ENCODE data around the gene FCHO2.
A peak's percentile ranks its signal among the peaks of the same experiment; 100 is the strongest.

FCHO2 gene

DNA sequence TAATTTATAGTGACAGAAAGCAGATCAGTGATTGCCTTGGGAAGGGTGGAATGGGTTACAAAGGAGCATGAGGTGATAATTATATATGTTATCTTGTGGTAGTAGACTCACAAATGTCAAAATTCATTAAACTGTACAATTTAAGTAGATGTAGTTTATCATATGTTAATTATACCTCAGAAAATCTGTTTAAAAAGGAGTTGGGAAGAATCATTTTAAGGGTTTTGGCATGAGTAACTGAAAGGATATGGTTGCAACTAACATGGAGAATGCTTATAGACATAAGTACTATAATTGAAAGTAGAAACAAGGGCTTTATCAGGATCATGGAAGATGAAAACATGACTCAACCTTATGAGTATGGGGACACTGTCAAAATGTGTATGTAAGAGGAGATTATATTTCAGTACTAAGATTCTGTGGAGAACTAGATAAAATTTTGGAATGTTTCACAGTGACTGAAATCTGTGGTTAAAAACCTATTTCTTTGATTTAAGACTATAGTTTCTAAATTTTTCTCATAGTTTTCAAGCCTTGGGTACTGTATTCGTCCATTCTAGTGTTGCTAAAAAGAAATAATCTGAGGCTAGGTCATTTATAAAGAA is 73.3 kb downstream of the FCHO2 start:
- no peak for DNase-seq (ENCODE audit: low read depth, low spot score)

DNA sequence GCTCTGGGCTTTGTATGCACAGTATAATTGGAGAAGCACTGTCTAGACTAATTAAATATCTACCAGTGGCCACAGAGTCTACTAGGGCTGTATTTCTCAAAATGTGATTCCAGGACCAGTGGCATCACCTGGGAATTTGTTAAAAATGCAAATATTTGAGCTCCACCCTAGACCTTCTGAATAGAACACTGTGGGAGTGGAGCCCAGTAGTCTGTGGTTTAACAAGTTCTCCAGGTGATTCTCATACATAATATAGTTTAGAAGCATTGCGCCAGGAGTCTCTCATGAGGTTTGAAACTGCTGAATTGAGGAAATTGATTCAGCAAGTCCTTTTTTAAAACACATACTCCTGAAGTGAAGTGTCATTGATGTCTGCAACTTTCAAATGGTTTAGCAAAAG is 74.7 kb downstream of the FCHO2 start:
- DNase-seq (ENCODE audit: low read depth, low spot score), result no peak

DNA sequence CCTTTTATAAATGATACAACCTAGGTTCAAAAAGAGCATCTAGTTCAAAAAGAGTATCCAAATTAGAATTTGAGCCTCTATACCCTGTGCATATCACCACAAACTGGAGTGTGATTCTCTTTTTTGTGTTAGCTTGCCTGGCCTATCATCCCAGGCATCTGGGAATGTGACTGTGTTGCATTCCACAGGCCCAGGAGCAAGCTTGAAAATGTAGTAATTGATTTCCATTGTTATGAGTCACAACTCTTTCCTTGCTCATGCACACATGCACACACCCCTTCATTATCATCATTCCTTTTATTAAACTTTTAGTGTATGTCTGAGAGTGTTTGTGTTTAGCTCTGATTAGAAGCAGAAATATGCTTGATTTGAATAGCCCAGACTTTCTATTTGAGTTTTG is 75.2 kb downstream of the FCHO2 start:
- DNase-seq (ENCODE audit: low read depth, low spot score), result no peak

DNA sequence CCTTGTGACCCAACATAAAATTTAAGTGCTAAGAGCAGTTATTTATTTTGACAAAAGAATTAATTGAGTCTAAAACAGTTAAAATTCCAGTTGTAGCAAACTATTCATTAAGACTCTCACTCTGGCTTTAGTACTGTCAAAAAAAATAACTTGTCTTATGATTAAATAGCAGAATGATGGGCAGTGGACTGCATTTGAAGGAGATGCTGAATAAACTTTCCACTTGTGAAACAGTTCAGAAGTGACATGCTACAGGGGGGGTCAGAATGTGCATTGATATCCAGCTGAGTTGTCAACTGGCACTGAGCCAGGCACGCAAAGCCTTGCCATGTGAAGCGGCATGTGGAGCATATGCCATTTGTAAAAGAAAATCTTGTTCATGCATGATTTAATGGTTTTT is 76.0 kb downstream of the FCHO2 start:
- DNase-seq (ENCODE audit: low read depth, low spot score), result peak; percentile 67

DNA sequence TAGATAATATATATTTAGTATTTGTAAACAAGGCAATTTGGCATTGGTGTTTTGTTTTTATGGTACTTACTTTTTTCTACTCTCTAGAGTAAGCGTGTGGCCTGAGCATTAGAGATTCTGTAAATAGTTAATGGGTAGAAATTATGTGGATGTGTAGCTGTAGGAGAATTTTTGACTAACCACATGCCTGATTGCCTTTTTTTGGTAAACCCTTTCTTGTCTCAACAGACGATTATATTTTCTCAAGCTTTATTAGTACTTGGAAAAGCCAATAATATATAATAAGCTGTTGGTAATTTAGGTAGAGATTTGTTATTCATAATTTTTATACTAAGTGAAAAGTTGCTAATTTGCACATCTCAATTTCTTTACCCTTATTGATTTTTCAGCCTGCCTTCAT is 76.8 kb downstream of the FCHO2 start:
- no peak for DNase-seq (ENCODE audit: low read depth, low spot score)

DNA sequence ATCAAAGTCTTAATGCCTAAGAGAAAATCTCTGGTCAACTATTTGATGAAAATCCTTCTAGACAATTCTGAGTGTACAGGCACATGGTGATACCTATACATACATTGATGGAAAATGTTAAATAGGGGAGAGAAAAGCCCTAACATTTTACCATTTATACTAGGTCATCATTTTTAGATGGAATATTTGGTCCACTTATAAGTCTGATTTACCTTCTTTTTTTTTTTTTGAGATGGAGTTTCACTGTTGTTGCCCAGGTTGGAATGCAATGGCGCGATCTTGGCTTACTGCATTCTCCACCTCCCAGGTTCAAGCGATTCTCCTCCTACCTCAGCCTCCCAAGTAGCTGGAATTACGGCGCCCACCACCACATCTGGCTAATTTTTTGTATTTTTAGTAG is 81.7 kb downstream of the FCHO2 start:
- DNase-seq (ENCODE audit: low read depth, low spot score), result no peak

DNA sequence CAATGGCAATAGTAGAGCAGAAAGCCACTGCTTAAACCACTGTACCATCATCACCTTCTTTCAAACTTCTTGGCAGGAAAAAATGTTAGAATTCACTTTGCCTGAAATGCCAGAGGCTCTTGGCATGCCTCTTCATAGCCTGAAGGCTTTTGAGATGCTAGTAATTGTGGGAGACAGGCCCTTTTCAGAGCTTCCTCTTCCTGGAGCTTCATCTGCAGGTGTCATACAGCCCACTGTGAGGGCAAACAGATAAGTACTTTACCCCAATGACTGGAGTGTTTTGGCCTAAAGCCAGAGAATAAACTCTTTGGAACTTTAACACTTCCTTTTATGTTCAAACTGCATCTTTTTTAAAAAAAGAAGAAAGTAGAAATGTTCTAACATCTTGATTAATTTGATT is 83.2 kb downstream of the FCHO2 start:
- DNase-seq (ENCODE audit: low read depth, low spot score), result no peak

DNA sequence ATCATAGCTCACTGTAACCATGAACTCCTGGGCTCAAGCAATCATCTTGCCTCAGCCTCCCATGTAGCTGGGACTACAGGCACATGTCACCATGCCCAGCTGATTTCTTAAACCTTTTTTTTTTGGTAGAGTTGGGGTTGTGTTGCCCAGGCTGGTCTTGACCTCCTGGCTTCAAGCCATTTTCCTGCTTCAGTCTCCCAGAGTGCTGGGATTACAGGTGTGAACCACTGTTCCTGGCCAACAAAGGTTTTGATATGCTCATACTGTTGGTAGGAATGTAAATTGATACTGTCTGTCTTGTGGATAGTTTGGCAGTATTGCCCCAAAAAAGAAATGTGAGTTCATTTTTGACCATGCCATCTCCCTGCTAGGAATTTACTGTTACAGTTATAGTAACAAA is 87.2 kb downstream of the FCHO2 start:
- DNase-seq (ENCODE audit: low read depth, low spot score), result no peak

DNA sequence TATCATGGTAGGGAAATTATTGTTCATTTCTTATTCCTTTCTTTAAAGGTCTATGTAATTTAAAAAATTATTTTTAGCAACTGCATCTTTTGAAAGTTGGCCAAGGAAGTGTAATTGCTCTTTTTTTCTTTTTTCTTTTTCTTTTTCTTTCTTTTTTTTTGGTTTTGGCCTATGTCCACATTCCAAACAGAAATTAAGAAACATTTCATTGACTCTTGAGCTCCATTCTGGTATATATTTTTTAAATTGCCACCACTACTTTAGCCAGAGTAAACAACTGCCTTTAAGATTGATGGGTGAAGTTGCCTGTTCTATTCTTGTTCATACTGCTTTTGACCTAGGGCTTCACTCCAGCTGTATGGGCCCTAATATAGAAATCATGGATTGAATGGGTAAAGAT is 88.7 kb downstream of the FCHO2 start:
- no peak for DNase-seq (ENCODE audit: low read depth, low spot score)

DNA sequence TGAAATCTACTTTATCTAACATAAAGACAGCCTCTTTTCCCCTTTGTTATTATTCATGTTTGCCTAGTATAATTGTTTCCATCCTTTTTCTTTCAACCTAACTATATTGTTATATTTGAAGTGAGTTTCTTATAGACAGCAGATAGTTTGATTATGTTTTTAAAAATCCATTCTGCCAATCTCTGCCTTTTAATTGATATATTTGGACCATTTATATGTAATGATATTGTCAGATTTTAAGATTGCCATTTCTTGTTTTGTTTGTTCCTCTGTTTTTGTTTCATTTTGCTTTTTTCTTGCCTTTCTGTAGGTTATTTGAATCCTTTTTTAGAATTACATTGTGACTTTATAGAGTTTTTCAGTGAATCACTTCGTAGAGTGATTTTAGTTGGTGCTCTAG is 89.8 kb downstream of the FCHO2 start:
- DNase-seq (ENCODE audit: low read depth, low spot score), result no peak

DNA sequence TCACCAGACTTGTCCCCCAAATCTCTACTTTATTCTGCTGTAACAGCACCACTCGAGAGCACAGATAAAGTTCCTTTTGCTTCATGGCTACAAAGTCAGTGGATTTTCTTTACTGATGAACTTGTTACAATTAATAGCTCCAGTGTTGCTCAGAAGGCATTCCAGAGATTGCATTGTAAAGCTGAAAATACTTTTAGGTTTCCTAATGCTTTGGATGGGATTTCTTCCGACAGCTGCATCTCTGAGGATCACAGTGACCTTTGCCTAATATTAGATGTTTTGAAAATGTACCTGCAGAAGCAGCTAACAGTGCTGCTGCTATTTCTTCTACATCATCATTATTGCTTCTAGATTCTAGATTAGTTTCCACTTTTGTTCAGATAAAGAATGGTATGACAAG is 105.8 kb downstream of the FCHO2 start:
- DNase-seq (ENCODE audit: low read depth, low spot score), result no peak

DNA sequence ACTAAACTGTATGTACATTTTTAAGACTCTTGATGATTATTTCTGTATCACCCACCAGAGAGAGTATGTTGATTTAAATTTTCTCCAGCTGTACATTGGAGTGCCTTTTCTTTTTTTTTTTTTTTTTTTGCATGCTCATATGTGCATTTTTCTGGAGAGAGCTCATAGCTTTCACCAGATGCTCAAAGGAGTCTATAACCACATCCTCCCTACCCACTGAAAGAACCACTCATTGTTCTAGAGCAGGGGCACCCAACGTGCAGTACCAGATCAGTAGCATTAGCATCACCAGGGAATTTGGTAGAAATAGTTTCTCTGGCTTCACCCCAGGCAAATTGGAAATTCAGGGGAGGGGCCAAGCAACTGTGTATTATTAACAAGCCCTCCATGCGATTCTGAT is 110.6 kb downstream of the FCHO2 start:
- peak; percentile 7 for DNase-seq (ENCODE audit: low read depth, low spot score)

DNA sequence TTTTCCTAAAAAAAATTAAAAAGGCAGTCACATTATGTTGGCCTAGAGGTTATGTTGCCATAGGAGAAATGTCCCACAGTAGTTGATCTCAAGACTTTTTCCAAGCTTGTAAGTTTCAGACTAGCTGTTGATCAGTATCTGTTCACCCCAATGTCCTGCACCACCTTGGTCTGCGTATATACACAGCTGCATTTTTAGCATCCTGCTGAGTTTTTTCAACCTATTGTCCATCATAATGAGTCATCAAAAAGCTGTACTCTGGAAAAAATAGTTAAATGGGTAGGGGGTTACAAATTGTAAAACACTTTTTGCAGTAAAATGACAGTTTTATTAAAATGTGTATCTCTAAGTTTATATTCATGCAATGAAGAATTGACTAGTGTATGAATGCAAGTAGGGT is 111.4 kb downstream of the FCHO2 start:
- peak; percentile 2 for DNase-seq (ENCODE audit: low read depth, low spot score)

DNA sequence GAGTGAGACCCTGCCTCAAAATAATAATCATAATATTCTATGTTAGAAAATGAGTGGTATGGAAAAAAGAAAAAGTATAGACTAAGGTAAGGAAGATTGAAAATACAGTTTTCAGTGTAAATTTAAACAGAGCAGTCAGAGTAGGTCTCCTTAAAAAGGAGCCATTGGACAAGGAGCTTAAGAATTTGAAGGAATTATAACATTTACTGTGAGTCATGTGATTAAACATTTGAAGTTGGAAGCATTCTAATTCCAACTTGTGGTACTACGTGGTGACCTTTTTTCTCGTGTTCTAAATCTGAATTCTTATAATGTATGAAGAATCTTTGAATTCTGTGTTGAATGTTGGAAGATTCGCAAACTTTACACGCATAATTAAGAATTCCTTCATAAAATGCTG is 125.3 kb downstream of the FCHO2 start:
- DNase-seq (ENCODE audit: low read depth, low spot score), result no peak

DNA sequence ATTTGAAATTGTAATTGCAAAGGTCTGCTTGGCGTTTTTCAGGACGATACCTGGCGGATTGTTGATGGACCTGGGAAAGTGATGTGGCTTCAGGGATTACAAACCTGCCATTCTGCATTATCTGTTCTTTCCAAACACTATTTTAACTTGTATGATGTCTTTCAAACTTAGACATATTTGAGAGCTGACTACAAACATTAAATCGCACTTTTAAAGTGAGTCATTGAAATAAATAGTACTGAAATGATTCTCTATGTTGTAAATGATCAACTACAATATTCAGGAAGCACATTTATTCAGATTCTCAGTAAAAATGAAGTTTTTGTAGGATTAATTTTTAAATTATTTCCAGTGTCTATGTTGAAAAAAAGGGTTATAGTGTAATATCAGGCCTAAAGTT is 132.2 kb downstream of the FCHO2 start:
- no peak for DNase-seq (ENCODE audit: low read depth, low spot score)

DNA sequence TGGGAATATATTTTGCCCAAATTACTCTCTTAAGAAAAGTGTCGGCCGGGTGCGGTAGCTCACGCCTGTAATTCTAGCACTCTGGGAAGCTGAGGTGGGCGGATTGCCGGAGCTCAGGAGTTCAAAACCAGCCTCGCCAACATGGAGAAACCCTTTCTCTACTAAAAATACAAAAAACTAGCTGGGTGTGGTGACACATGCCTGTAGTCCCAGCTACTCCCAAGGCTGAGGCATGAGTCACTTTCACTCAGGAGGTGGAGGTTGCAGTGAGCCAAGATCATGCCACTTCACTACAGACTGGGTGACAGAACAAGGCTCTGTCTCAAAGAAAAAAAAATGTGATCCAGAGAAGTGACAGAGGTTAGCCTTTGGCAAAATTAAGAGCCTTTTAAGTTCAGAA is 138.1 kb downstream of the FCHO2 start:
- no peak for DNase-seq (ENCODE audit: low read depth, low spot score)

DNA sequence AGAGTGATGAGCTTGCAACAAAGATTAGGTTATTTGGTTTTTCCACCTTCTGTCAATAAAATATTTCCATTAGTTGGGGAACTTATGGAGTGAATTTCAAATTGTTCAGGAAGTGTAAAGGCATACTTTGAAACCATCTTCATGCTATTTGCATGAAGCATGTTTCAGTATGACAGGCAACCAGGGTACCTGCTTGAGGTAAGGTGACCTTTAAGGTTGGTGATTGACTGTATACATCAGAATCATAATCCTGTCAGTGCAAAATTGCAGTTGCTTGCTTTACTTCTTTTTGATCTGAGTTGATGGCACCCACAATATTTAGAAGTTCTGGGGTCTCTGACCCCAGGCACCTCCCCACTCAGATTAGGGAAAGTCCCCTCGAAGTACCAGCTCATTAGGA is 138.6 kb downstream of the FCHO2 start:
- DNase-seq (ENCODE audit: low read depth, low spot score), result no peak

DNA sequence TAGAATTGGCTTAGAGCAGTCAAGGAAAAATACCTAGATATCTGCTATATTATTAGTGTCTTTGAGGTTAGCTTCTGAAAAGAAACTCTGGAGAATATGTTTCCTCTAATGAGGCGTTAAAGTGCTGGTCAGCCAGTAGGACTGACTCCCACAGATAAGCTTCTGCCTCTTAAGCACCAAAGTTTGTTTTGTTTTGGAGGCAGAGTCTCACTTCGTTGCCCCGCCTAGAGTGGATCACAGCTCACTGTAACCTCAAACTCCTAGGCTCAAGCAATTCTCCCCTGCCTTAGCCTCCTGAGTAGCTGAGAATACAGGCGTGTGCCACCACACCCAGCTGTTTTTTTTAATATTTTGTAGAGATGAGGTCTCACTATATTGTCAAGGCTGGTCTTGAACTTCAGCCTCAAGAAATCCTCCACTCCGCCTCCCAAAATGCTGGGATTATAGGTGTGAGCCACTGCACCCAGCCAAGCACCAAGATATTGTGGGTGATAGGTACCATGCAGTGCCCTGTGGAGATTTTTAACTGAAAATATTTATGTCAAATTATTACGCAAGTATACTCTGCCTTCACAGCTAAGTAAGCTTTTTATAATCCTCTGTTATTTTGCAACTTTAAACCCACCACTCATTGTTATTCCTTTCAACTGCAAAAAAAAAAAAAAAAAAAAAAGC is 139.9 kb downstream of the FCHO2 start:
- DNase-seq (ENCODE audit: low read depth, low spot score), result no peak

DNA sequence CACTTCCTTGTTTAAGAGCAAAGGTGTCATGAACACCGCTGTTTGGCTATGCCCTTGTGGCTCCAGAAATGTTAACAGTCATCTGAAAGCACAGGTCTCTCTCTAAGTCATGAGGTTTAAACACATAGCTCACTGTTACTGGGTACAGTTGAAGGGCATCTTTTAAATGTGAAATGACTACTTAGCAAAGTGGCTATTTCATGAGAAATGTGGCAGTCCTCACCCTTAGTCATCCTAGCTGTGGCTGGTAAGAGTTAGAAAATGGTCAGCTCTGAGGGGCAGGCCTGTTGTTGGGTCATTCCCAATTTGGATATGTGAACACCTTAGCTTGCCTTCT is 140.4 kb downstream of the FCHO2 start:
- no peak for DNase-seq (ENCODE audit: low read depth, low spot score)

DNA sequence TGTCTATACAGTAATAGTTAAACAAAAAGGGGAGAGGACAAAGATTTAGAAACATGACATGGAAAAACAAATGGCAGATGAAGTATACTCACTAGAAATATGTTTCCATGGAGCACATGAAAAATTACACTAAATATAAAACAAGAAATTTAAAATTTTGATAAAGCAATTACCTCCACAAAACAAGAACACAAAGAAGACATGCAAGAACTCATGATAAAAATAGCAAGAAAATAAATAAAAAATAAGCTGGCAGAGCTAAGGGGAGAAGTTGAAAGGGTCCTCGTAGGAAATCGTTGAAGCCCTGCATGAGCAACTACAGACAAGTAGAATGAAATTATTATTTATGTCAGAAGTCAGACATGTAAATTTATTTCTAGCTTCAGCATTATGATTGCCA is 141.9 kb downstream of the FCHO2 start:
- DNase-seq (ENCODE audit: low read depth, low spot score), result no peak

DNA sequence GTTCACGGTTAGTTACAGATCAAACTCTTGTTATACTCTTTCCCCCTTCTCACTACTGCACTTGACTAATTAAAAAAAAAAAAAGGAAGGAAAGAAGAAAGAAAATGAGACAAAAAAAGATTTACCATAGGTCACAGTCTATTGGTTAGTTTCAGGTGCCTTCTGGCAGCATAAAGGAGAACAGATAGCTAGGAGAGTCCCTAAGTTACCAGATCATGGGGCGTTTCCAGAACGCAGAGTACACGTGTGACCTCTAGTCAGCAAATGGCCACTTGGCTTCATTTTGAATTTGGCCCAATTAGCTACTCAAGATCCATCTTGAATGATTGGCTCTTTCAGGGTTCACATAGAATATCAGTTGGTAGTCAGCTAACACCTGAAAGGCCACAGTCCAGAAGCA is 144.3 kb downstream of the FCHO2 start:
- DNase-seq (ENCODE audit: low read depth, low spot score), result no peak

DNA sequence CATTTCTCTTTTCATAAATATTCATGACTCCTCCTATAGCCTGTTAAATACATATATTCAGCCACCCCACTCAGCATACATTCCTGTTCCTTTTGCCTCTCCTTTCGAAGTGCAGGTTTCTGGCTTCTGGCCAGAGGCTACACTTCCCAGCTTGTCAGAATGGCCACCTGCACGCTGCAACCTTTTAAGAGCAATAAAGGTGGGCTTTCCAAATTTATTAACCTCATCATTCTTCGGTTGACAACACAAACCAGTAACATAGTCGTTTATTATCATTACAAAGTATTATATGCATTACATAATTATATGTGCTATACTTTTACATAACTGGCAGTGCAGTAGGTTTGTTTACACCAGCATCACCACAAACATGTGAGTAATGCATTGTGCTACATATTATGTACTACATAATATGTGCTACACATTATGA is 148.0 kb downstream of the FCHO2 start:
- no peak for DNase-seq (ENCODE audit: low read depth, low spot score)

DNA sequence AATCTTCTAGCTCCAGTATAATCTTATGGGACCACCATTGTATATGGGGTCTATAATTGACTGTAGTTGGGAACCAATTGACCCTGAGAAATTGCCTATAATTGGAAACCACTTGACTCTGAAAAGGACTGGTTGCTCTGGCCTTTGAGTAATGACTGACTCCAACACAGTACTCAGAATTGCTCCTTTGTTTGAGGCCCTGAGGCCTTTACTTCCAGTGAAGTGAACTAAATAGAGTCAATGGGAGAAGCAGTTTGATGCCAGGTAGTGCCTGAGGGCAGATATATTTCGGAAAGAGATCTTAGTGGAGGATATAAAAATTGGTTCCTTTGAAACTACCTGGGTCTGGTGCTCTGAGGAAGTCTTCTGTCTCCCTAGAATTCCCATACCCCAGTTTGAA is 148.5 kb downstream of the FCHO2 start:
- no peak for DNase-seq (ENCODE audit: low read depth, low spot score)

DNA sequence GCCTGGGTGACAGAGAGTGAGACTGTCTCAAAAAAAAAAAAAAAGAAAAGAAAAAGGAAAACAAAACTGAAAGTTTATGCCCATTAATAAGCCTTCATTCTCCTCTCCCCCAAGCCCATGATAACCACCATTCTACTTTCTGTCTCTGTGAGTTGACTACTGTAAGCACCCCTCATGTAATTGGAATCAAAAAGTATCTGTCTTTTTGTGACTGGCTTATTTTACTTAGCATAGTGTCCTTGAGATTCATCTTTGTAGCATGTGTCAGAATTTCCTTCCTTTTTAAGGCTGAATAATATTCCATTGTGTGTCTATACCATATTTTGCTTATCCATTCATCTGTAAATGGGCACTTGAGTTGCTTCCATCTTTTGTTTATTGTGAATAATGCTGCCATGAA is 150.5 kb downstream of the FCHO2 start:
- DNase-seq (ENCODE audit: low read depth, low spot score), result no peak
